ENCODE results near the gene ATE1.
"Not testable (repeated sequence)": the region's sequence is repeated elsewhere in the genome, so short reads cannot be mapped to it uniquely, and the experiment has no call there.

Gene ATE1

GRCh38 chr10:121929585-121930267 lies 1.9 kb upstream of the ATE1 start:
- not testable (repeated sequence) for DNase-seq

GRCh38 chr10:121928528-121928884 lies 675 bp upstream of the ATE1 start:
- DNase-seq = no peak

- no peak for DNase-seq
Measured at GRCh38 chr10:121927318-121927840, 452 bp downstream of the ATE1 start.

GRCh38 chr10:121926671-121927317 lies 1.0 kb downstream of the ATE1 start:
- no peak for DNase-seq

- DNase-seq = no peak
Measured at GRCh38 chr10:121926157-121926556, 1.7 kb downstream of the ATE1 start.

- DNase-seq = no peak
Measured at GRCh38 chr10:121921238-121921931, 6.4 kb downstream of the ATE1 start.

GRCh38 chr10:121919666-121920065 lies 8.2 kb downstream of the ATE1 start:
- no peak for DNase-seq

GRCh38 chr10:121918800-121919199 lies 9.0 kb downstream of the ATE1 start:
- DNase-seq = not testable (repeated sequence)

GRCh38 chr10:121914661-121915060 lies 13.2 kb downstream of the ATE1 start:
- no peak for DNase-seq

GRCh38 chr10:121911421-121911697 lies 16.5 kb downstream of the ATE1 start:
- no peak for DNase-seq

GRCh38 chr10:121910673-121911420 lies 17.0 kb downstream of the ATE1 start:
- no peak for DNase-seq

GRCh38 chr10:121904888-121905287 lies 22.9 kb downstream of the ATE1 start:
- no peak for DNase-seq

- peak; percentile 13 for DNase-seq
Measured at GRCh38 chr10:121900443-121901174, 27.2 kb downstream of the ATE1 start.

GRCh38 chr10:121899727-121900126 lies 28.1 kb downstream of the ATE1 start:
- no peak for DNase-seq

- DNase-seq = no peak
Measured at GRCh38 chr10:121891103-121891502, 36.7 kb downstream of the ATE1 start.

- DNase-seq = no peak
Measured at GRCh38 chr10:121889212-121889611, 38.6 kb downstream of the ATE1 start.

- no peak for DNase-seq
Measured at GRCh38 chr10:121886997-121887622, 40.7 kb downstream of the ATE1 start.

GRCh38 chr10:121886181-121886580 lies 41.6 kb downstream of the ATE1 start:
- DNase-seq = no peak

- DNase-seq = no peak
Measured at GRCh38 chr10:121880895-121881294, 46.9 kb downstream of the ATE1 start.

GRCh38 chr10:121879476-121879875 lies 48.4 kb downstream of the ATE1 start:
- no peak for DNase-seq

- DNase-seq = no peak
Measured at GRCh38 chr10:121873236-121873635, 54.6 kb downstream of the ATE1 start.

- no peak for DNase-seq
Measured at GRCh38 chr10:121870413-121870812, 57.4 kb downstream of the ATE1 start.

All from NCI-H2107 (cell line).